B cell (primary cell): ENCODE measurements around the gene BICRAL. TPM values are rescaled to one million over a fixed set of nuclear protein-coding genes. Genes with fewer than 3 reads are reported as not detected.
A peak's percentile ranks its signal among the peaks of the same experiment; 100 is the strongest.
"Not testable (repeated sequence)": the region's sequence is repeated elsewhere in the genome, so short reads cannot be mapped to it uniquely, and the experiment has no call there.

Experiments
- ATAC-seq: fragments of 200-7000 bp; cut with Tn5 transposase; one replicate; pipeline ENCODE4 v1.10.0; 2021; ENCODE audit warnings: low read depth, mild to moderate bottlenecking, moderate number of reproducible peaks, moderate library complexity
- CTCF ChIA-PET: fragments of 350-600 bp; sonication (Branson Sonifier 250); formaldehyde crosslinking; loops from one replicate; lab custom pipeline; 2021; ENCODE audit warnings: antibody characterized with exemption, inconsistent platforms; lab: Charles Lee
- POLR2A ChIA-PET: fragments of 350-600 bp; sonication (Branson Sonifier 250); formaldehyde crosslinking; loops from one replicate; lab custom pipeline; 2021; ENCODE audit warnings: antibody characterized with exemption; lab: Charles Lee
- DNase-seq: peaks from one replicate; pipeline ENCODE4 v3.0.0; 2013
- H2AFZ ChIP-seq: 2 replicates; pipeline ENCODE4 v1.6.1; 2012; ENCODE audit warnings: mild to moderate bottlenecking, low read depth, low read length; ENCODE audit not compliant: insufficient read depth, poor library complexity, severe bottlenecking
- H3K27ac ChIP-seq, 2 donors: 1 replicate in 1 of 2; 2 replicates in 1 of 2; pipeline ENCODE4 v1.5.1; 2012 to 2013; ENCODE audit warnings: low read length in 2 of 2, mild to moderate bottlenecking in 2 of 2, moderate library complexity in 1 of 2
- H3K27me3 ChIP-seq, 4 experiments: fragments of 200-600 bp in 1 of 4; sonication (generic) in 1 of 4; replicated peaks in 1 of 4; 1 replicate in 2 of 4; 2 replicates in 2 of 4; pipeline versions ENCODE4 v1.6.1 to v1.7.0; 2013 to 2016; ENCODE audit warnings: low read length in 3 of 4, mild to moderate bottlenecking in 2 of 4, mixed read lengths in 1 of 4, moderate library complexity in 1 of 4; ENCODE audit not compliant: insufficient read depth in 4 of 4, control insufficient read depth in 3 of 4; ENCODE audit errors: control extremely low read depth in 1 of 4
- H3K36me3 ChIP-seq, 2 experiments: replicated peaks in 1 of 2; 1 replicate in 1 of 2; 2 replicates in 1 of 2; pipeline versions ENCODE4 v1.6.1 to v1.7.1; 2013; ENCODE audit warnings: low read length in 1 of 2; ENCODE audit not compliant: insufficient read depth in 2 of 2, control insufficient read depth in 1 of 2; ENCODE audit errors: control extremely low read depth in 1 of 2, extremely low read depth in 1 of 2
- H3K4me1 ChIP-seq, 2 donors: fragments of 200-600 bp in 1 of 2; sonication (generic) in 1 of 2; 1 replicate in 1 of 2; 2 replicates in 1 of 2; pipeline versions ENCODE4 v1.5.1 to v1.6.1; 2013 to 2017; ENCODE audit warnings: low read length in 2 of 2; ENCODE audit not compliant: control insufficient read depth in 2 of 2, insufficient read depth in 2 of 2
- H3K4me2 ChIP-seq: replicated peaks from 2 replicates; pipeline ENCODE3; 2012; ENCODE audit warnings: mild to moderate bottlenecking, low read depth, low read length; ENCODE audit not compliant: poor library complexity, severe bottlenecking
- H3K4me3 ChIP-seq, 5 experiments: fragments of 200-600 bp in 1 of 5; sonication (generic) in 1 of 5; 1 replicate in 3 of 5; 2 replicates in 2 of 5; pipeline versions ENCODE4 v1.5.1 to v1.7.0; 2011 to 2016; ENCODE audit warnings: low read length in 4 of 5, mild to moderate bottlenecking in 4 of 5, low read depth in 2 of 5, control low read depth in 1 of 5, moderate library complexity in 1 of 5; ENCODE audit not compliant: insufficient read depth in 1 of 5; ENCODE audit errors: control extremely low read depth in 1 of 5, extremely low read depth in 1 of 5
- H3K79me2 ChIP-seq: fragments of 200-600 bp; sonication (generic); one replicate; pipeline ENCODE4 v1.6.0; 2016; ENCODE audit warnings: low read length; ENCODE audit not compliant: control insufficient read depth, insufficient read depth
- H3K9ac ChIP-seq: fragments of 200-600 bp; sonication (generic); 2 replicates; pipeline ENCODE4 v1.6.1; 2017; ENCODE audit warnings: mild to moderate bottlenecking, low read length, moderate library complexity
- H3K9me3 ChIP-seq, 3 donors: one replicate each; pipeline versions ENCODE4 v1.6.1 to v1.7.1; 2013; ENCODE audit warnings: low read length in 2 of 3; ENCODE audit not compliant: control insufficient read depth in 2 of 3, insufficient read depth in 1 of 3; ENCODE audit errors: control extremely low read depth in 1 of 3
- H4K20me1 ChIP-seq: 2 replicates; pipeline ENCODE4 v1.6.0; 2012; ENCODE audit warnings: mild to moderate bottlenecking, low read length; ENCODE audit not compliant: insufficient read depth, control insufficient read depth, poor library complexity, severe bottlenecking
- H3K27ac Mint-ChIP-seq: one replicate; pipeline ENCODE4 v1.8.0; 2021; ENCODE audit warnings: mixed read lengths
- H3K27me3 Mint-ChIP-seq: one replicate; pipeline ENCODE4 v1.8.0; 2021; ENCODE audit warnings: mixed read lengths
- H3K4me1 Mint-ChIP-seq: one replicate; pipeline ENCODE4 v1.8.0; 2021; ENCODE audit warnings: mixed read lengths
- H3K4me3 Mint-ChIP-seq: one replicate; pipeline ENCODE4 v1.8.0; 2021; ENCODE audit warnings: mixed read lengths
- H3K9me3 Mint-ChIP-seq: one replicate; pipeline ENCODE4 v1.8.0; 2022; ENCODE audit warnings: mixed read lengths; ENCODE audit not compliant: insufficient read depth
- CTCF ChIP-seq: fragments of 200-600 bp; IDR thresholded peaks from one replicate; pipeline ENCODE4 v1.8.0; 2022; ENCODE audit warnings: antibody characterized with exemption, mild to moderate bottlenecking
- EZH2 ChIP-seq: IDR thresholded peaks from 2 replicates; pipeline ENCODE4 v1.6.1; 2012; ENCODE audit warnings: borderline replicate concordance, low read depth, mild to moderate bottlenecking, moderate library complexity, low read length; ENCODE audit not compliant: insufficient read depth, poor library complexity, severe bottlenecking
- WGBS: methylation state at CpG from one replicate; pipeline ENCODE4 v1.1.5; 2013; ENCODE audit warnings: missing lambda C conversion rate; ENCODE audit not compliant: insufficient coverage; 5-methylcytosine and 5-hydroxymethylcytosine counted together
- intact Hi-C: fragments of 100-400 bp; cut with micrococcal nuclease; formaldehyde crosslinking; loops from one replicate; pipeline ENCODE4 v1.10.0; 2022
- polyA plus RNA-seq: library from polyadenylated mRNA; depleted of rRNA; stranded (reverse); fragments of >200 nt; gene quantifications from 2 replicates; pipeline ENCODE4 v1.2.3, GENCODE V29; 2012
- total RNA-seq, 2 donors: library from RNA; stranded (reverse); fragments of 120-200 nt in 1 of 2; gene quantifications; 1 replicate in 1 of 2; 2 replicates in 1 of 2; pipeline versions ENCODE4 v1.2.3 to v1.2.4, GENCODE V29; 2013 to 2022

The BICRAL gene
- total and polyA plus RNA-seq, 2 donors (not counting 1 experiment from before 2014, with no cell fraction given), result 17.5 to 34.1 TPM

GRCh38 chr6:42879372-42880239 lies 97.8 kb downstream of the BICRAL start, which contains the start of gene RPL7L1:
Gene RPL7L1, plus strand, starts transcription at chr6:42879616. Its CDS starts 295 bp downstream, at chr6:42879911.
- peak within 1 kb of the TSS; percentile 76 to 99 (median 90) for H3K4me3 ChIP-seq
- H3K4me3 Mint-ChIP-seq, result peak within 1 kb of the TSS; percentile 96
- peaks cover 9 to 25% of the 10 kb centered on the region in 2 experiments for H3K36me3 ChIP-seq
- peak within 1 kb of the TSS; percentile 97 for H3K27ac Mint-ChIP-seq
- H2AFZ ChIP-seq, result peak within 1 kb of the TSS; percentile 98
- peak within 1 kb of the TSS; percentile 97 for H3K4me2 ChIP-seq
- H3K27me3 Mint-ChIP-seq, result no peaks in the 10 kb centered on the region
- peaks cover 28% of the 10 kb centered on the region for H3K79me2 ChIP-seq
- peak within 1 kb of the TSS; percentile 100 for H3K9ac ChIP-seq
- ChIA-PET CTCF (interaction anchor here (0.6 to 7.2 kb wide), 16 partner anchors 12 to 315 kb away, joined by 3 to 68 read pairs (median 7); partner anchors contain the start of genes BICRAL, TBCC and UBR2), POLR2A (interaction anchor here (0.5 to 2.4 kb wide), 15 partner anchors 10 to 1560 kb away, joined by 3 to 45 read pairs (median 5); partner anchors contain the start of genes BICRAL, CNPY3, PEX6 and PPP2R5D)
- H3K27me3 ChIP-seq, result no peaks in the 10 kb centered on the region
- TF ChIP-seq CTCF (no peak), EZH2 (no peak)
- H3K9me3 ChIP-seq, result no peaks in the 10 kb centered on the region
- peaks cover 8 to 18% of the 10 kb centered on the region in 2 donors for H3K4me1 ChIP-seq
- ATAC-seq (peak; percentile 95), DNase-seq (peak; percentile 93)
- H3K27ac ChIP-seq, result peak within 1 kb of the TSS; percentile 85 to 87
- H3K4me1 Mint-ChIP-seq, result peaks cover 21% of the 10 kb centered on the region
- intact Hi-C loops, result loop anchor here (1.0 to 10.0 kb wide), 9 partner anchors 11 to 1093 kb away; partner anchors contain the start of genes BICRAL, CNPY3, MRPS10 and TBCC
- peaks cover 7% of the 10 kb centered on the region for H4K20me1 ChIP-seq
- whole genome bisulfite sequencing, result 0% methylated on average over 34 of the region's 41 CpGs
- no peaks in the 10 kb centered on the region for H3K9me3 Mint-ChIP-seq

GRCh38 chr6:42880240-42880817 lies 98.5 kb downstream of the BICRAL start:
- H4K20me1 ChIP-seq, H3K9me3 Mint-ChIP-seq, H3K9me3 ChIP-seq, ATAC-seq, intact Hi-C loops, H3K27me3 Mint-ChIP-seq, DNase-seq, H3K27me3 ChIP-seq: not testable (repeated sequence)
- CTCF ChIA-PET, result interaction anchor here (0.6 to 7.2 kb wide), 14 partner anchors 11 to 316 kb away, joined by 3 to 68 read pairs (median 6); partner anchors contain the start of genes BICRAL, TBCC and UBR2
- H3K27ac ChIP-seq, result peak overlapping the region; percentile 85 to 87
- peaks cover 9 to 30% of the 10 kb centered on the region in 2 experiments for H3K36me3 ChIP-seq
- H3K79me2 ChIP-seq, result peaks cover 28% of the 10 kb centered on the region
- H3K9ac ChIP-seq, result peak overlapping the region; percentile 100
- WGBS, result 7% methylated on average over 19 of the region's 25 CpGs
- H3K4me3 ChIP-seq, result peak overlapping the region; percentile 76 to 99 (median 90)
- POLR2A ChIA-PET, result interaction anchor here (0.9 to 2.4 kb wide), 11 partner anchors 9 to 311 kb away, joined by 3 to 45 read pairs (median 6); partner anchors contain the start of genes BICRAL, CNPY3, PEX6 and PPP2R5D
- H2AFZ ChIP-seq, result peak overlapping the region; percentile 98
- H3K4me2 ChIP-seq, result peak overlapping the region; percentile 97
- peak overlapping the region; percentile 96 for H3K4me3 Mint-ChIP-seq
- peaks cover 21% of the 10 kb centered on the region for H3K4me1 Mint-ChIP-seq
- peaks cover 8 to 18% of the 10 kb centered on the region in 2 donors for H3K4me1 ChIP-seq
- peak overlapping the region; percentile 97 for H3K27ac Mint-ChIP-seq

GRCh38 chr6:42880871-42881270 lies 99.0 kb downstream of the BICRAL start:
- DNase-seq, H4K20me1 ChIP-seq, H3K9me3 Mint-ChIP-seq, H3K9me3 ChIP-seq, ATAC-seq, H3K27me3 ChIP-seq, H3K27me3 Mint-ChIP-seq, intact Hi-C loops, H2AFZ ChIP-seq: not testable (repeated sequence)
- Histone ChIP-seq H3K4me2 (peak overlapping the region; percentile 97), H3K9ac (peak overlapping the region; percentile 100), H3K27ac (peak overlapping the region; percentile 25 to 85), H3K4me3 (peak overlapping the region in 4 of 5 experiments; percentile 79 to 99 (median 94)), H3K36me3 (peaks cover 11 to 35% of the 10 kb centered on the region in 2 experiments), H3K79me2 (peaks cover 29% of the 10 kb centered on the region), H3K4me1 (peaks cover 8 to 18% of the 10 kb centered on the region in 2 donors)
- H3K4me1 Mint-ChIP-seq, result peaks cover 21% of the 10 kb centered on the region
- peak overlapping the region; percentile 97 for H3K27ac Mint-ChIP-seq
- ChIA-PET CTCF (interaction anchor here (0.6 to 7.2 kb wide), 6 partner anchors 10 to 485 kb away, joined by 3 to 68 read pairs (median 6); a partner anchor contains a TSS), POLR2A (interaction anchor here (2.2 kb wide), 1 partner anchor 48 kb away, joined by 19 read pairs; the partner anchor contains the start of gene CNPY3)
- WGBS, result 75% methylated on average over 9 of the region's 12 CpGs
- H3K4me3 Mint-ChIP-seq, result peak overlapping the region; percentile 96
